Neuronal stem cell (in vitro differentiated cells): ENCODE measurements around the gene TMEM101.
"Not testable (repeated sequence)": the region's sequence is repeated elsewhere in the genome, so short reads cannot be mapped to it uniquely, and the experiment has no call there.

Experiments
- DNase-seq: peaks from one replicate; pipeline ENCODE4 v3.0.0-alpha.2; 2013; ENCODE audit warnings: low spot score
- H2AFZ ChIP-seq: one replicate; pipeline ENCODE4 v1.6.1; 2013; ENCODE audit warnings: mild to moderate bottlenecking, low read length, inconsistent platforms
- H2AK5ac ChIP-seq: 2 replicates; pipeline ENCODE4 v1.6.1; 2013; ENCODE audit warnings: low read depth, mild to moderate bottlenecking, inconsistent platforms, low read length, moderate library complexity, mixed read lengths
- H2BK120ac ChIP-seq: 2 replicates; pipeline ENCODE4 v1.6.1; 2013; ENCODE audit warnings: low read depth, mild to moderate bottlenecking, inconsistent platforms, low read length, moderate library complexity, mixed read lengths
- H2BK12ac ChIP-seq: one replicate; pipeline ENCODE4 v1.6.1; 2013; ENCODE audit warnings: low read length, inconsistent platforms
- H2BK15ac ChIP-seq: 2 replicates; pipeline ENCODE4 v1.6.1; 2013; ENCODE audit warnings: mild to moderate bottlenecking, low read length, inconsistent platforms, mixed read lengths
- H2BK5ac ChIP-seq: one replicate; pipeline ENCODE4 v1.6.1; 2013; ENCODE audit warnings: inconsistent platforms, mild to moderate bottlenecking, low read length, moderate library complexity
- H3K14ac ChIP-seq: one replicate; pipeline ENCODE4 v1.6.1; 2013; ENCODE audit warnings: low read length, inconsistent platforms
- H3K18ac ChIP-seq: 2 replicates; pipeline ENCODE4 v1.6.1; 2013; ENCODE audit warnings: low read length, inconsistent platforms
- H3K23ac ChIP-seq: 2 replicates; pipeline ENCODE4 v1.6.1; 2013; ENCODE audit warnings: low read depth, mild to moderate bottlenecking, mixed read lengths, low read length, inconsistent platforms; ENCODE audit not compliant: poor library complexity
- H3K27ac ChIP-seq: replicated peaks from 3 replicates; pipeline ENCODE4 v1.5.1; 2013; ENCODE audit warnings: low read length, inconsistent platforms
- H3K27me3 ChIP-seq, 3 experiments: 2 replicates each; pipeline ENCODE4 v1.6.1; 2013; ENCODE audit warnings: low read length in 3 of 3, mild to moderate bottlenecking in 2 of 3, inconsistent platforms in 1 of 3, low read depth in 1 of 3, mixed read lengths in 1 of 3, moderate library complexity in 1 of 3; ENCODE audit not compliant: control insufficient read depth in 3 of 3, insufficient read depth in 3 of 3
- H3K36me3 ChIP-seq, 2 donors: replicated peaks in 1 of 2; 2 replicates each; pipeline ENCODE4 v1.6.1; 2013; ENCODE audit warnings: low read length in 2 of 2; ENCODE audit not compliant: control insufficient read depth in 2 of 2, insufficient read depth in 2 of 2
- H3K4ac ChIP-seq: 2 replicates; pipeline ENCODE4 v1.6.1; 2013; ENCODE audit warnings: inconsistent platforms, mild to moderate bottlenecking, low read length, moderate library complexity
- H3K4me1 ChIP-seq, 2 donors: 1 replicate in 1 of 2; 2 replicates in 1 of 2; pipeline ENCODE4 v1.6.1; 2013; ENCODE audit warnings: low read length in 2 of 2, low read depth in 1 of 2; ENCODE audit not compliant: control insufficient read depth in 2 of 2, insufficient read depth in 1 of 2
- H3K4me2 ChIP-seq: one replicate; pipeline ENCODE4 v1.6.1; 2013; ENCODE audit warnings: mild to moderate bottlenecking, low read length, inconsistent platforms; ENCODE audit not compliant: insufficient read depth, poor library complexity, severe bottlenecking
- H3K4me3 ChIP-seq, 2 donors: 2 replicates each; pipeline ENCODE4 v1.5.1; 2013; ENCODE audit warnings: low read length in 2 of 2, mild to moderate bottlenecking in 2 of 2, inconsistent platforms in 1 of 2, moderate library complexity in 1 of 2
- H3K79me1 ChIP-seq: one replicate; pipeline ENCODE4 v1.6.1; 2013; ENCODE audit warnings: low read depth, mild to moderate bottlenecking, inconsistent platforms, low read length, moderate library complexity
- H3K9ac ChIP-seq: one replicate; pipeline ENCODE4 v1.6.1; 2013; ENCODE audit warnings: mild to moderate bottlenecking, low read depth, low read length, inconsistent platforms; ENCODE audit not compliant: poor library complexity
- H3K9me3 ChIP-seq, 2 donors: replicated peaks in 1 of 2; 2 replicates each; pipeline versions ENCODE3 to v1.6.1; 2013; ENCODE audit warnings: low read length in 2 of 2, mild to moderate bottlenecking in 2 of 2, inconsistent platforms in 1 of 2, low read depth in 1 of 2, mixed read lengths in 1 of 2, moderate library complexity in 1 of 2; ENCODE audit not compliant: control insufficient read depth in 2 of 2, insufficient read depth in 1 of 2
- H4K8ac ChIP-seq: one replicate; pipeline ENCODE4 v1.6.1; 2013; ENCODE audit warnings: low read depth, mild to moderate bottlenecking, inconsistent platforms, low read length, moderate library complexity
- H4K91ac ChIP-seq: one replicate; pipeline ENCODE4 v1.6.1; 2013; ENCODE audit warnings: low read length, low read depth, mild to moderate bottlenecking, inconsistent platforms; ENCODE audit not compliant: poor library complexity
- WGBS, 2 donors: extraction: QIAGEN DNeasy Blood & Tissue Kit; methylation state at CpG; one replicate each; pipeline ENCODE4 v1.1.7; 2013; ENCODE audit warnings: missing lambda C conversion rate in 2 of 2, mixed read lengths in 1 of 2; ENCODE audit not compliant: insufficient read length in 2 of 2, insufficient replicate concordance in 1 of 2; ENCODE audit errors: extremely low coverage in 2 of 2; 5-methylcytosine and 5-hydroxymethylcytosine counted together

The TMEM101 gene

DNA sequence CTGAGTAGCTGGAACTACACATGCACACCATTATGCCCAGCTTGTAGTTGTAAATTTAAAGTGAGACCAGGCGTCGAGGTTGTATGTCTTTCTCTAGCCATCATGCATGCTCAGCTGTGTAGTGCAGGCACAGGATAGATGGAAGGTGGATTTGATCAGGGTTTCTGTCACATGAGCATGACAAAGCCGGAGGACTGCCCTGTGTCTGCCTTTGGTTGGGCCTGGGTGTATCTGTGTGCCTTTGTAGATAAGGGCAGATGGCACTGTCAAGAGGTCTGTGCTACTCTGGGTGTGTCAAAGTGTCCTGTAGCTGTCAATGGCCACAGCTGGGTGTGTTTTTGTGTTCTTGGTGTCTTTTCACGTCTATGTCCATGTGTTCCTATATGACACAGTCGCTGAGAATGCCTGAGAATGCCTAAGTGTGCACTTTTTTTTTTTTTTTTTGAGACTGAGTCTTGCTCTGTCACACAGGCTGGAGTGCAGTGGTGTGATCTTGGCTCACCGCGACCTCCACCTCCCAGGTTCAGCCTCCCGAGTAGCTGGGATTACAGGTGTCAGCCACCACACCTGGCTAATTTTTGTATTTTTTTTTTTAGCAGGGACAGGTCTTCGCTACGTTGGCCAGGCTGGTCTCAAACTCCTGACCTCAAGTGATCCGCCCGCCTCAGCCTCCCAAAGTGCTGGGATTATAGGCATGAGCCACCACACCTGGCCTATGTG lies 14.5 kb downstream of the TMEM101 start:
- Histone ChIP-seq H4K91ac (no peak overlapping the region), H3K9ac (no peak overlapping the region), H2AK5ac (no peak overlapping the region), H3K9me3 (peaks cover 0 to 2% of the 10 kb centered on the region in 2 donors), H2BK120ac (no peak overlapping the region), H3K23ac (no peak overlapping the region), H3K4me2 (no peak overlapping the region), H3K27me3 (peaks cover 10 to 69% (median 30%) of the 10 kb centered on the region in 3 experiments), H2AFZ (no peak overlapping the region), H3K4ac (no peak overlapping the region), H2BK12ac (no peak overlapping the region), H3K4me1 (peaks cover 4 to 8% of the 10 kb centered on the region in 2 donors), H2BK5ac (no peak overlapping the region), H2BK15ac (peak overlapping the region; percentile 33), H3K4me3 (no peak overlapping the region), H3K18ac (no peak overlapping the region), H3K36me3 (no peaks in the 10 kb centered on the region), H3K14ac (no peak overlapping the region), H4K8ac (no peak overlapping the region), H3K79me1 (peaks cover 4% of the 10 kb centered on the region), H3K27ac (no peak overlapping the region)
- WGBS, 2 donors, result no CpG with 5 or more reads among the region's 12 CpGs
- DNase-seq, result no peak

DNA sequence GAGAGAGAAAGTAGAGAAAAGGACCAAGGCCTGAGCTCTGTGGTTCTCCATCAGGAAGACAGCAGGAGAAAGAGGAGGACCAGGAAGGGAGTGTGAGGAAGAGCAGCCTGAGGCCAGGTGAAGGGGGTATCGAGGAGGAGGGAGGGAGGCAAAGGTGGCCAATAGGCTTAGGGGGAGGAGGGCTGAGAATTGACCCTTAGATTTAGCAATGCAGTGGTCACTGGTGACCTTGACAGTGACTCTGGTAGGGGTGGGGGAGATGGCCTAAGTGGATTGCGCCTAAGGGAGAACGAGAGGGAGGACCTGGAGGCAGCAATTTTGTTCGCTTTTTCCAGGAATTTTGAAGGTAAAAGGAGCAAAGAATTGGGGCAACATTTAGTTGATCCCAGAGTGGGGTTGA lies 15.7 kb downstream of the TMEM101 start:
- Histone ChIP-seq H2BK120ac (no peak overlapping the region), H3K4me2 (no peak overlapping the region), H3K27ac (no peak overlapping the region), H3K14ac (no peak overlapping the region), H3K9me3 (no peaks in the 10 kb centered on the region), H2BK12ac (no peak overlapping the region), H3K36me3 (no peaks in the 10 kb centered on the region), H4K91ac (no peak overlapping the region), H3K4me1 (peaks cover 2 to 3% of the 10 kb centered on the region in 2 donors), H2BK15ac (no peak overlapping the region), H3K79me1 (no peaks in the 10 kb centered on the region), H3K18ac (no peak overlapping the region), H3K27me3 (peaks cover 0 to 69% (median 24%) of the 10 kb centered on the region in 3 experiments), H4K8ac (no peak overlapping the region), H2AFZ (no peak overlapping the region), H3K9ac (no peak overlapping the region), H3K4ac (no peak overlapping the region), H3K4me3 (no peak overlapping the region), H2BK5ac (no peak overlapping the region), H2AK5ac (no peak overlapping the region), H3K23ac (no peak overlapping the region)
- no CpG with 5 or more reads among the region's 4 CpGs for WGBS, 2 donors
- DNase-seq, result no peak

DNA sequence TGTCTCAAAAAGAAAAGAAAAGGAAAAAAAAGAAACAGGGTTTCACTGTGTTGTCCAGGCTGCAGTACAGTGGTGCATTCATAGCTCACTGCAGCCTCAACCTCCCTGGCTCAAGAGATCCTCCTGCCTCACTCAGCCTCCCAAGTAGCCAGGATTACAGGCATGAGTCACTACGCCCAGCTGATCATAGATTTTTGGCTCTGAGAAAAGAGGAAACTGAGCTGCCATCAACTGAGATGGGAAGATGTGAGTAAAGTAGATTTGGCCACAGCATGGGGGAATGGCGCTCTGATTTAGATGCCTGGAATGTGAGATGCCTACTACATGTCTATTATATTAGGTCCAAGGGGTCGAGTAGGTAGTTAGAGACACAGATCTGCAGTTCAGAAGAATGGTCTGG lies 16.2 kb downstream of the TMEM101 start:
- no peak overlapping the region for H3K4ac ChIP-seq
- no peak overlapping the region for H2BK12ac ChIP-seq
- no peak overlapping the region for H3K27ac ChIP-seq
- no peak overlapping the region for H2BK120ac ChIP-seq
- H2AK5ac ChIP-seq, result no peak overlapping the region
- H2BK15ac ChIP-seq, result no peak overlapping the region
- H4K91ac ChIP-seq, result no peak overlapping the region
- H3K79me1 ChIP-seq, result no peaks in the 10 kb centered on the region
- no peak overlapping the region for H3K18ac ChIP-seq
- H3K14ac ChIP-seq, result no peak overlapping the region
- H3K9ac ChIP-seq, result no peak overlapping the region
- no peaks in the 10 kb centered on the region for H3K9me3 ChIP-seq
- no peaks in the 10 kb centered on the region for H3K36me3 ChIP-seq
- H2AFZ ChIP-seq, result no peak overlapping the region
- WGBS, 2 donors, result no CpG with 5 or more reads among the region's 3 CpGs
- H3K4me3 ChIP-seq, result no peak overlapping the region
- peaks cover 0 to 68% (median 19%) of the 10 kb centered on the region in 3 experiments for H3K27me3 ChIP-seq
- no peak overlapping the region for H3K23ac ChIP-seq
- peaks cover 2 to 3% of the 10 kb centered on the region in 2 donors for H3K4me1 ChIP-seq
- H2BK5ac ChIP-seq, result no peak overlapping the region
- no peak overlapping the region for H3K4me2 ChIP-seq
- no peak overlapping the region for H4K8ac ChIP-seq
- no peak for DNase-seq

DNA sequence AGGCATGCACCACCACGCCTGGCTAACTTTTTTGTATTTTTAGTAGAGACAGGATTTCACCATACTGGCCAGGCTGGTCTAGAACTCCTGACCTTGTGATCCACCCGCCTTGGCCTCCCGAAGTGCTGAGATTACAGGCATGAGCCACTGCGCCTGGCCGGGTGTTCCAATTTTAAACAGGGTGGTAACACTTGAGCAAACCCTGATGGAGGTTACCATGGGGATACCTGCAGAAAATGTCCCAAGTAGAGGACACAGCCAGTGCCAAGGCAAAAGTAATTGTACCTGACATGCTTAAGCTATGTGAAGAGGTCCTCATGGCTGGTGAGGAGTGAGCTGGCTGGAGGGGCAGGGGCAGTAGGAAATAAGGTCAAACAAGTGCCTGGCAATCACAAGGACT lies 17.6 kb downstream of the TMEM101 start:
- not testable (repeated sequence) for H3K9ac ChIP-seq, H3K18ac ChIP-seq, H3K27ac ChIP-seq, H4K8ac ChIP-seq, H3K4me2 ChIP-seq, H3K4me1 ChIP-seq, H3K14ac ChIP-seq, H3K4me3 ChIP-seq, H2AK5ac ChIP-seq, DNase-seq, H4K91ac ChIP-seq, H2BK120ac ChIP-seq, H3K23ac ChIP-seq, H2AFZ ChIP-seq, H3K36me3 ChIP-seq, H3K79me1 ChIP-seq, H2BK5ac ChIP-seq, H3K4ac ChIP-seq, H2BK15ac ChIP-seq, H3K9me3 ChIP-seq, H2BK12ac ChIP-seq
- no CpG with 5 or more reads among the region's 5 CpGs for WGBS, 2 donors
- H3K27me3 ChIP-seq, result peaks cover 0 to 58% (median 13%) of the 10 kb centered on the region in 3 experiments
